ENCODE results near the gene GOLGA6L4. TPM values are rescaled to one million over a fixed set of nuclear protein-coding genes. Genes with fewer than 3 reads are reported as not detected.
"Not testable (repeated sequence)": the region's sequence is repeated elsewhere in the genome, so short reads cannot be mapped to it uniquely, and the experiment has no call there.

The GOLGA6L4 gene, protein sequence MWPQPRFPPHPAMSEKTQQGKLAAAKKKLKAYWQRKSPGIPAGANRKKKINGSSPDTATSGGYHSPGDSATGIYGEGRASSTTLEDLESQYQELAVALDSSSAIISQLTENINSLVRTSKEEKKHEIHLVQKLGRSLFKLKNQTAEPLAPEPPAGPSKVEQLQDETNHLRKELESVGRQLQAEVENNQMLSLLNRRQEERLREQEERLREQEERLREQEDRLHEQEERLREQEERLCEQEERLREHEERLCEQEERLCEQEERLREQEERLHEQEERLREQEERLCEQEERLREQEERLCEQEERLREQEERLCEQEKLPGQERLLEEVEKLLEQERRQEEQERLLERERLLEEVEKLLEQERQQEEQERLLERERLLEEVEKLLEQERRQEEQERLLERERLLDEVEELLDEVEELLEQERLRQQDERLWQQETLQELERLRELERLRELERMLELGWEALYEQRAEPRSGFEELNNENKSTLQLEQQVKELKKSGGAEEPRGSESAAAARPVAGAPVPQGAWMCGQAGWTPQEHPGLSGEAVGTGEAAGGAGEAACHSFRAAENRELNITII
- 5.5 TPM for polyA plus RNA-seq (2013, experiment 1 of 2; ENCODE audit: insufficient read length)
- 6.2 TPM for polyA plus RNA-seq (2013, experiment 2 of 2; ENCODE audit: insufficient read length)

DNA sequence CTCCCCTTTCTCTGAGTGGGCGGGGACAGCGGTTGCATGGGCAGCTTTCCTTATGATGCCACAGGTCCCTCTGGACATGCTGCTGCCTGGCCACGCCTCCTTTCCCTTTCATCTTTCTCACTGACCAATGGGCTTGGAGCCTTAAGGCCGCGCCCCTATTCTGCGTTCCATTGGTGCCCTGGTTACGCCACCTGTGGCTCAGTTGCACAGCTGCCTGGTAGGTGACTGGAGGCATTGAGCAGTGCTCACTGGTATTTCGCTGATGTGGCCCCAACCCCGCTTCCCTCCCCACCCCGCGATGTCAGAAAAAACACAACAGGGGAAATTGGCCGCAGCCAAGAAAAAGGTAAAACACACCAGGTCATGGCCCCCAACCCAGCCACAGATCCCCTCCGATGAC, at the start of gene GOLGA6L4:
TSS of gene GOLGA6L4 (plus strand) at position 201 of the 400 bp plus-strand sequence. CDS start at position 263, 62 bp downstream.
- not testable (repeated sequence) for DNase-seq

DNA sequence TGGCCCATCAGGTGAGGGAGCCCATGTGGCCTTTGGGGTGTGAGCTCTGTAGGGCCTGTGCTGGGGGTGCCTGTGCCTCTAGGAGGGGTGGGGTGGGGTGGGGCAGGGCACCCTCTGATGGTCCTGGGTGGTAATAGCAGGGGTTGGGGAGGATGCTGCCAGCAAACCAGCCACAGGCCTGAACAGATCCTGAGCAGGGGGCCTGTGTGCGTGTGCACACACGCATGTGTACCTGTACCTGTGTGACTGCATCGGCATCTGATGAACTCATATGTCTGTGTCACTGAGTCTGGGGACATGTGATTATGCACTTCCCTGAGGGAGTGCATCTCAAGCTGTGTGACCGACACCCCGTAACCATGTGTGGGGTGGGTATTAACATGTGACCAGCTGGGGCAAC, 42.6 kb upstream of the GOLGA6L4 start:
- DNase-seq: not testable (repeated sequence)

DNA sequence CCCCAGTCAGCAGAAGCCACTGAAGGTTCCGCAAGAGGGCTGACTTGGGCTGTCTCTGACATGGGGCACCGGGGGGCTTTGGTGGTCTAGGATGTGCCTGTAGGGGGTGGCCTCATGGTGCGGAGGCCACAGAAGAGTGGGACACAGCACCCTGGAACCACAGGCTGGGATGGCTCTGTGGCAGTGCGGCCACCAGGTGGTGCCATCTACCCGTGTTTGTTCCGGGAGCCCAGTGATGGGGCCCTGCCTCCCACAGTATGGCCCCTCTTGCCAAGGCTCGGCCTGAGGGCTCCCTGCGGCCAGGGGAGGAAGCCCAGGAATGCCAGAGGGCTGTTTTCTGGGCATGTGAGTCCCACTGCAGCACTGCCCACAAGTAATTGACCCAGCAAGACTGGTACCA, 40.0 kb upstream of the GOLGA6L4 start:
- not testable (repeated sequence) for DNase-seq

DNA sequence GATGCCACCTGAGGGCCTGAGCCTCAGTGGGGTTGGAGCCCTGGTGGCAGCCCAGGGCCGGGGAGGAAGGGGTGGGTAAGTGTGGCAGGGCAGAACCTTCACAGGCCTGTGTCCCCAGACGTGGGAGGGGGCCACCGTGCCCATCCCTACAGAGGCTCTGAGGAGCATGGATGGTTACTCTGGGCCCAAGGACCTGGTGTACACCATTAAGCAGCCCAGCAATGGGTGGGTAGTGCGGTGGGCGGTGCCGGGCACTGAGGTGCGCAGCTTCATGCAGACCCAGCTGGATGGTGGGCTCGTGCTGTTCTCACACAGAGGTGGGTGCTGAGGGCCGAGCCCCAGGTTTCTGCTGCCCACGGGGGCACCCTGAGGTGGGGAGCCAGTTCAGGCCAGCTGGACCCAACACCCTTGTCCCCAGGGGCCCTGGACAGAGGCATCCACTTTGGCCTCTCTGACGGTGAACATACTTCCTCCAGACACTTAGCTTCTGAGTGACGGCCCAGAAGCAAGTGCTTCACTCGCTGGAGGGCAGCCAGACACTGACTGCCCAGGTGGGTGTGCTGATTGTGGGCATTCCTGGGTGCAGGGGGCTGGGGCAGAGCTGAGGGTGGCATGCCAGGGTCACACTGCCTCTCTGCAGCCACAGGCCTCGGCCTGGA, 38.9 kb upstream of the GOLGA6L4 start:
- DNase-seq: not testable (repeated sequence)

DNA sequence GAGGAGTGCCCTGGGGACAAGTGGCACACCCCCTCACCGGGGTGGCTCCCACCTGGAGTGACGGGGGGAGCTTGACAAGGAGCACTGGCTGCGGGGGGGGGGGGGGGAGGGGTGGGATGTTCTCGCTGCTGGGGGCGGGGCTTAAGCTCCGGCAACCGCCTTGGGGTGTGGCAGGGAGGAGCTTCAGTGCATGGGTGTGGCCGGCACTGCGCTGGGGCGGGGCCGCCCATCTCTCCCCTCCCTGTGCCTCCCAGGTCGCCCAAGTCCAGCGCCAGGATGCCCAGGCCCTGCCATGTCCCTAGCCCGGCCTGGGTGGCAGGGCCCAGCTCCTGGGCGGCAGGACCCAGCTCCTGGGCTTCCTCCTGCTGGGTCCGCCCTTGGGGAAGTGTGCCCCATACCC, 35.7 kb upstream of the GOLGA6L4 start:
- not testable (repeated sequence) for DNase-seq

DNA sequence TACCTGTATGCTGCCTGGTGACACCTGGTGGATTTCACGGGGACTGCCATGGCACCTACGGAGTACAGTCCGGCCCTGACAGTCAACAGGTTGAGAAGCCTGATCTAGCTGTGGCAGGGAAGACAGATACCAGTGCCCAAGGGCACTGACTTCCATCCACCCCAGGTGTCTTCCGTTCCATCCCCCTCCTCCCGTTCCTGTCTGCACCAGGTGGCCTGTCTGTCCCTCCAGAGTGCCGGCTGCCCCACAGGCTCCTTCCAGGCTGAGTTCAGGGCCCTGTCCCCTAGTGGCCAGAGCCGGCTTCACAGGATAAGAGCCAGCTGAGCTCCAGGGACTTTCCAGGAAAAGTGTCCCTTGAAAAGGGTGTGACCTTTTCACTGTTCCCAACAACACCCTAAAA, 10.9 kb downstream of the GOLGA6L4 start:
- not testable (repeated sequence) for DNase-seq
